Thyroid gland (tissue), 4 donors: ENCODE measurements around the gene PEPD.

Experiments
- CTCF ChIP-seq, 6 experiments: fragments of 200-600 bp in 3 of 6; fragments of 450-650 bp in 3 of 6; sonication (generic) in 3 of 6; IDR thresholded peaks; one replicate each; pipeline ENCODE4 v1.5.1; 2016 to 2019; ENCODE audit warnings: antibody characterized with exemption in 6 of 6, mild to moderate bottlenecking in 2 of 6, inconsistent platforms in 1 of 6, moderate library complexity in 1 of 6
- POLR2A ChIP-seq, 2 donors: fragments of 450-650 bp; IDR thresholded peaks; one replicate each; pipeline ENCODE4 v1.6.1; 2017; ENCODE audit warnings: antibody characterized with exemption in 2 of 2, mild to moderate bottlenecking in 2 of 2, moderate library complexity in 1 of 2

- TF ChIP-seq CTCF (IDR thresholded peaks at IDR 0.05), result no peak
- no peak for TF ChIP-seq POLR2A (IDR thresholded peaks at IDR 0.05)
These were observed 85.8 kb downstream of the PEPD start for GRCh38 chr19:33435706-33436359.
